ENCODE measurements around the gene HSFY2.
"Not testable (repeated sequence)": the region's sequence is repeated elsewhere in the genome, so short reads cannot be mapped to it uniquely, and the experiment has no call there.

HSFY2 gene

GRCh38 chrY:18773635-18774034 lies at the start of gene HSFY2:
Gene HSFY2 (minus strand): TSS chrY:18773735. CDS start chrY:18773618, 117 bp downstream.
- DNase-seq = not testable (repeated sequence)

- not testable (repeated sequence) for DNase-seq
Observed at GRCh38 chrY:18815751-18816150, 42.2 kb upstream of the HSFY2 start.

GRCh38 chrY:18788757-18789406 lies 15.3 kb upstream of the HSFY2 start:
- not testable (repeated sequence) for DNase-seq

- not testable (repeated sequence) for DNase-seq
Observed at GRCh38 chrY:18754077-18754476, 19.5 kb downstream of the HSFY2 start.

- not testable (repeated sequence) for DNase-seq
Observed at GRCh38 chrY:18753133-18753815, 20.3 kb downstream of the HSFY2 start.

GRCh38 chrY:18723714-18724113 lies 49.8 kb downstream of the HSFY2 start:
- DNase-seq = not testable (repeated sequence)
